Osteocyte (in vitro differentiated cells): Measurements from ENCODE around the gene NCL. TPM values are rescaled to one million over a fixed set of nuclear protein-coding genes. Genes with fewer than 3 reads are reported as not detected.

Experiments
- DNase-seq: peaks from one replicate; pipeline ENCODE4 v3.0.0; 2021; ENCODE audit warnings: mixed read lengths; ENCODE audit not compliant: unreplicated experiment; ENCODE audit errors: extremely low spot score
- H3K27ac Mint-ChIP-seq: one replicate; pipeline ENCODE4 v1.8.0; 2021; ENCODE audit warnings: mild to moderate bottlenecking, mixed read lengths; ENCODE audit not compliant: unreplicated experiment
- H3K27me3 Mint-ChIP-seq: one replicate; pipeline ENCODE4 v1.8.0; 2021; ENCODE audit warnings: mixed read lengths; ENCODE audit not compliant: unreplicated experiment
- H3K36me3 Mint-ChIP-seq: one replicate; pipeline ENCODE4 v1.8.0; 2021; ENCODE audit warnings: mixed read lengths; ENCODE audit not compliant: unreplicated experiment
- H3K4me1 Mint-ChIP-seq: one replicate; pipeline ENCODE4 v1.8.0; 2021; ENCODE audit warnings: mixed read lengths; ENCODE audit not compliant: unreplicated experiment
- H3K4me3 Mint-ChIP-seq: one replicate; pipeline ENCODE4 v1.8.0; 2021; ENCODE audit warnings: mild to moderate bottlenecking, moderate library complexity, mixed read lengths; ENCODE audit not compliant: unreplicated experiment
- H3K9me3 Mint-ChIP-seq: one replicate; pipeline ENCODE4 v1.8.0; 2021; ENCODE audit warnings: mixed read lengths; ENCODE audit not compliant: unreplicated experiment
- CTCF ChIP-seq: fragments of 200-600 bp; sonication (generic); IDR thresholded peaks from 2 replicates; pipeline ENCODE4 v1.5.0; 2021; ENCODE audit warnings: antibody characterized with exemption, mild to moderate bottlenecking, moderate library complexity
- total RNA-seq: library from RNA; stranded (reverse); gene quantifications from 2 replicates; pipeline ENCODE4 v1.2.1, GENCODE V29; 2021

The NCL gene
- total RNA-seq, 1 donor from 2014 or later = 421 TPM

GRCh38 chr2:231425811-231426703, 38.2 kb downstream of the NCL start:
- H3K27ac Mint-ChIP-seq = no peak overlapping the region
- H3K36me3 Mint-ChIP-seq = no peaks in the 10 kb centered on the region
- H3K27me3 Mint-ChIP-seq = no peaks in the 10 kb centered on the region
- peaks cover 2% of the 10 kb centered on the region for H3K9me3 Mint-ChIP-seq
- DNase-seq = no peak
- TF ChIP-seq CTCF = no peak
- H3K4me3 Mint-ChIP-seq = no peak overlapping the region
- no peaks in the 10 kb centered on the region for H3K4me1 Mint-ChIP-seq

- no peak for DNase-seq
- Mint-ChIP-seq H3K27me3 (no peaks in the 10 kb centered on the region), H3K9me3 (no peaks in the 10 kb centered on the region), H3K36me3 (no peaks in the 10 kb centered on the region), H3K4me1 (no peaks in the 10 kb centered on the region), H3K4me3 (no peak overlapping the region), H3K27ac (no peak overlapping the region)
- no peak for TF ChIP-seq CTCF
These were observed 38.9 kb downstream of the NCL start for GRCh38 chr2:231425291-231425810.

GRCh38 chr2:231423176-231423575, 41.1 kb downstream of the NCL start:
- TF ChIP-seq CTCF = no peak

GRCh38 chr2:231422056-231422455, 42.2 kb downstream of the NCL start:
- no peaks in the 10 kb centered on the region for H3K4me1 Mint-ChIP-seq
- no peaks in the 10 kb centered on the region for H3K9me3 Mint-ChIP-seq
- H3K27ac Mint-ChIP-seq = no peak overlapping the region
- no peak overlapping the region for H3K4me3 Mint-ChIP-seq
- H3K27me3 Mint-ChIP-seq = no peaks in the 10 kb centered on the region
- no peak for DNase-seq
- no peak for TF ChIP-seq CTCF
- no peaks in the 10 kb centered on the region for H3K36me3 Mint-ChIP-seq

More at GRCh38 chr2:231423176-231423575, 41.1 kb downstream of the NCL start:
- no peak overlapping the region for H3K4me3 Mint-ChIP-seq
- H3K9me3 Mint-ChIP-seq = no peaks in the 10 kb centered on the region
- H3K36me3 Mint-ChIP-seq = no peaks in the 10 kb centered on the region
- no peaks in the 10 kb centered on the region for H3K4me1 Mint-ChIP-seq
- no peak overlapping the region for H3K27ac Mint-ChIP-seq
- H3K27me3 Mint-ChIP-seq = no peaks in the 10 kb centered on the region
- DNase-seq = no peak

- H3K4me3 Mint-ChIP-seq = no peak overlapping the region
- H3K27me3 Mint-ChIP-seq = no peaks in the 10 kb centered on the region
- TF ChIP-seq CTCF = no peak
- no peak for DNase-seq
- H3K27ac Mint-ChIP-seq = no peak overlapping the region
- H3K4me1 Mint-ChIP-seq = no peaks in the 10 kb centered on the region
- H3K36me3 Mint-ChIP-seq = no peaks in the 10 kb centered on the region
- H3K9me3 Mint-ChIP-seq = no peaks in the 10 kb centered on the region
These were observed 43.2 kb downstream of the NCL start for GRCh38 chr2:231421051-231421580.
